ENCODE measurements around the gene RPP40.
"Not testable (repeated sequence)": the region's sequence is repeated elsewhere in the genome, so short reads cannot be mapped to it uniquely, and the experiment has no call there.

RPP40 gene

GRCh38 chr6:5044866-5045265 is 41.0 kb upstream of the RPP40 start:
- TF ChIP-seq, protein P1, sequence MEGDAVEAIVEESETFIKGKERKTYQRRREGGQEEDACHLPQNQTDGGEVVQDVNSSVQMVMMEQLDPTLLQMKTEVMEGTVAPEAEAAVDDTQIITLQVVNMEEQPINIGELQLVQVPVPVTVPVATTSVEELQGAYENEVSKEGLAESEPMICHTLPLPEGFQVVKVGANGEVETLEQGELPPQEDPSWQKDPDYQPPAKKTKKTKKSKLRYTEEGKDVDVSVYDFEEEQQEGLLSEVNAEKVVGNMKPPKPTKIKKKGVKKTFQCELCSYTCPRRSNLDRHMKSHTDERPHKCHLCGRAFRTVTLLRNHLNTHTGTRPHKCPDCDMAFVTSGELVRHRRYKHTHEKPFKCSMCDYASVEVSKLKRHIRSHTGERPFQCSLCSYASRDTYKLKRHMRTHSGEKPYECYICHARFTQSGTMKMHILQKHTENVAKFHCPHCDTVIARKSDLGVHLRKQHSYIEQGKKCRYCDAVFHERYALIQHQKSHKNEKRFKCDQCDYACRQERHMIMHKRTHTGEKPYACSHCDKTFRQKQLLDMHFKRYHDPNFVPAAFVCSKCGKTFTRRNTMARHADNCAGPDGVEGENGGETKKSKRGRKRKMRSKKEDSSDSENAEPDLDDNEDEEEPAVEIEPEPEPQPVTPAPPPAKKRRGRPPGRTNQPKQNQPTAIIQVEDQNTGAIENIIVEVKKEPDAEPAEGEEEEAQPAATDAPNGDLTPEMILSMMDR (conservative IDR thresholded peaks at IDR 0.05; ENCODE audit: control insufficient read depth, insufficient read depth, low read depth, low read length), result no peak
- DNase-seq (ENCODE audit: low read depth), result no peak

DNA sequence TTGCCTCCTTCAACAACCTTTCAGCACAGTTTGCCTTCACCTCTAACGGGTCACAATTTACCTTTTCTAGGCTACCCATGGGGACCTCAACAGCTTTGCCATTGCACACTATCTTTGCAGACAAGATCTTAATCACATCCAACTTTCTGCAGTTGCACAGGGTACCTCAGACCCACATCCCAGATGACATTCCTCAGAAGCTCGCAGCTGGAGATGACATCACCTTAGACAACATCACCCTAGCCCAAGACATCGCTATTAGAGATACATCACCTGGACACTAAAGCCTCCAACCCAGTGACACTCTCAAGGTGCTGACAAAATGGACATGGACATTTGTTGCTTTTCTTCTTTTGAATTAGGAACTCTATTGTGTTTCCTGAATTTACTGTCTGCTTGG is 38.6 kb upstream of the RPP40 start:
- TF ChIP-seq, protein P1 (conservative IDR thresholded peaks at IDR 0.05; ENCODE audit: control insufficient read depth, insufficient read depth, low read depth, low read length), result no peak
- H3K4me3 ChIP-seq (ENCODE audit: control insufficient read depth, low read depth, low read length), result no peak overlapping the region
- DNase-seq (ENCODE audit: low read depth), result no peak

More at GRCh38 chr6:5044866-5045265, 41.0 kb upstream of the RPP40 start:
- no peak overlapping the region for H3K4me3 ChIP-seq (ENCODE audit: control insufficient read depth, low read depth, low read length)

DNA sequence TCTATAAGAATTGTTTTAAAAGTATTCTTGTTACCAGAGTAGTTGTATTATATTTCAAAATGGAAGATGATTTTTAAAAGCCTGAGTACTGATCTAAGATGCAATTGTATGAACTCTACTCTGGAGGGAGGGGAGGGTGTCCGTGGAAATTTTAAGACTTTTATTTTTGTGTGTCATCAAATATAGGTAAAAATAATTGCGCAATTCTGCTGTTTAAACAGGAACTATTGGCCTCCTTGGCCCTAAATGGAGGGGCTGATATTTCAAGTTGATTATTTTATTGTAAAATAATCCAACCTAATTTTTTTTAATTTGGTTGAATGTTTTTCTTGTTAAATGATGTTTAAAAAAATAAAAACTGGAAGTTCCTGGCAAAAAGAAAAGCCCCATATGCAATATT is 38.1 kb upstream of the RPP40 start:
- DNase-seq (ENCODE audit: low read depth), result no peak
- TF ChIP-seq, protein P1 (conservative IDR thresholded peaks at IDR 0.05; ENCODE audit: control insufficient read depth, insufficient read depth, low read depth, low read length), result no peak
- H3K4me3 ChIP-seq (ENCODE audit: control insufficient read depth, low read depth, low read length), result no peak overlapping the region

GRCh38 chr6:5036269-5036668 is 32.4 kb upstream of the RPP40 start:
- peak; percentile 32 for DNase-seq (ENCODE audit: low read depth)
- H3K4me3 ChIP-seq (ENCODE audit: control insufficient read depth, low read depth, low read length), result no peak overlapping the region
- TF ChIP-seq, protein P1 (conservative IDR thresholded peaks at IDR 0.05; ENCODE audit: control insufficient read depth, insufficient read depth, low read depth, low read length), result no peak

- no peak overlapping the region for H3K4me3 ChIP-seq (ENCODE audit: control insufficient read depth, low read depth, low read length)
- TF ChIP-seq, protein P1 (conservative IDR thresholded peaks at IDR 0.05; ENCODE audit: control insufficient read depth, insufficient read depth, low read depth, low read length), result no peak
- no peak for DNase-seq (ENCODE audit: low read depth)
Measured at GRCh38 chr6:5034736-5035135, 30.9 kb upstream of the RPP40 start.

GRCh38 chr6:5034328-5034727 is 30.5 kb upstream of the RPP40 start:
- peak; percentile 51 for DNase-seq (ENCODE audit: low read depth)
- TF ChIP-seq, protein P1 (conservative IDR thresholded peaks at IDR 0.05; ENCODE audit: control insufficient read depth, insufficient read depth, low read depth, low read length), result no peak
- no peak overlapping the region for H3K4me3 ChIP-seq (ENCODE audit: control insufficient read depth, low read depth, low read length)

- not testable (repeated sequence) for DNase-seq (ENCODE audit: low read depth); H3K4me3 ChIP-seq (ENCODE audit: control insufficient read depth, low read depth, low read length)
Measured at GRCh38 chr6:5033214-5033904, 29.5 kb upstream of the RPP40 start.

DNA sequence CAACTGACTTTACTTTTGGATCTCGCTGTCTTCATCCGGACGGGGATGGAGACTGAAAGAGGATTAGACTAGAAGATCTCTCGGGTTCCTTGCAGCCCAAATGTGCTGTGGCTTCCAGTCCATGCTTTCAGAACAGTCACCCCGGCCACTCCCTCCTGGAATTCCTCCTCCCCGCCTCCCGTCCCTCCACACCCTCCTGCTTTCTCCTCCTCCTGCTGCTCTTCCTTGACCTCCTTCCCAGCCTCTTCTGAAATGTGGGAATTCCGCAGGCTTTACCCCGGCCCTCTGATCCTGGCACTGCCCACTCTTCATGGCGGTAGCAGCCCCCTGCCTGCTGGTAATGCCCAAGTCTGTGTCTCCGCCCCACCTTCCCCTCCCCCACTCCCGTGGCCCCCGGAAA is 28.9 kb upstream of the RPP40 start:
- not testable (repeated sequence) for H3K4me3 ChIP-seq (ENCODE audit: control insufficient read depth, low read depth, low read length)
- peak; percentile 22 for DNase-seq (ENCODE audit: low read depth)
